Adrenal gland (tissue), 5 donors: ENCODE data around the gene FNDC1.

Experiments
- CTCF ChIP-seq, 6 experiments: fragments of 450-650 bp in 4 of 6; fragments of 200-600 bp in 2 of 6; sonication (generic) in 1 of 6; IDR thresholded peaks; 1 replicate in 5 of 6; 2 replicates in 1 of 6; pipeline versions ENCODE4 v1.5.1 to v1.8.0; 2016 to 2021; ENCODE audit warnings: antibody characterized with exemption in 6 of 6, mild to moderate bottlenecking in 2 of 6, moderate library complexity in 1 of 6
- POLR2A ChIP-seq, 2 donors: fragments of 450-650 bp; IDR thresholded peaks; one replicate each; pipeline ENCODE4 v1.6.1; 2017; ENCODE audit warnings: antibody characterized with exemption in 2 of 2, mild to moderate bottlenecking in 2 of 2, moderate library complexity in 1 of 2
- donor health status: DM: no; HTN: no; CAD: no.

- TF ChIP-seq CTCF (IDR thresholded peaks at IDR 0.05), result no peak
- TF ChIP-seq POLR2A (IDR thresholded peaks at IDR 0.05), result no peak
These were observed 37.5 kb upstream of the FNDC1 start for GRCh38 chr6:159131709-159132108.
